ENCODE results near the gene CABLES2. TPM values are rescaled to one million over a fixed set of nuclear protein-coding genes. Genes with fewer than 3 reads are reported as not detected.
A peak's percentile ranks its signal among the peaks of the same experiment; 100 is the strongest.

The CABLES2 gene
- total RNA-seq, 6 experiments from 2014 or later, result 1.4 to 2.9 (median 2.5) TPM

DNA sequence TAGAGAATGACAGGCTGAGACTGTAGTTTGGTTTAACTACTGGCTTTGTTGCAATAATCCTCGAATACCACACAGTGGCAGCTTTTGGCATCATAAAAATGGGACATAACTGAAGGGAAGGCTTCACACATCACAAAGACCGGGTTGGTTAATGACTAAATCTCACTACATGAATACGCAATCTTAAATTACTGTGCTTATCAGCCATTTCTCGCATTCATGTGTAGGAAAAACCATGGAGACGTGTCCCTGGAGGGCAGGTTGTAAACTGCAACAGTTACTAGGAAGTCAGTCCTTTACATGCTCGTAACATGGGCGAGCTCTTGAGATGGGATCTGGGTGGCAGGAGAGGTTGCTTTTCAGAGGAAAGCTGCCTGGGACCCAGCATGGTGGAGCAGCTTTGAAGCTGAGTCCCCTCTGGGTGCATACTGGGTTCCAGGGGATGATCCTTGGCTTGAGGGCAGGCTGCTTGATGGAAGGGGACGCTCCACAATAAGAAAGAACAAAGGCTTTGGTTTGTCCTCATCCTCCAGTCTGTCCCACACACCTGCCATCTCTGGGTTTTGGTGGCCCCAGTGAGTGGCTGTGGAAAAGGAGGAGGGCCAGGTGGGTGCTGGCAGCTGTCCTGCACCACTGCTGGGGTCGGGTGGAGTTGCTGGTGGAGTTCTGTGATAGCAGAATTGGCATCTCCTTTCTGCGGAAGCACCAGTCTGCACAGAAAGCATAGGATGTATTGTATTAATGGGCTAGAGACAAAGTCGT is 18.1 kb downstream of the CABLES2 start:
- H3K36me3 ChIP-seq, result peaks cover 0 to 10% (median 0%) of the 10 kb centered on the region in 4 donors
- H3K27me3 ChIP-seq, result no peaks in the 10 kb centered on the region
- no peak overlapping the region for H3K27ac ChIP-seq
- intact Hi-C loops (cut with DNase I), result no loop called here
- H3K4me3 ChIP-seq, result no peak overlapping the region
- ATAC-seq, result no peak
- H3K4me1 ChIP-seq, result peaks cover 0 to 34% (median 7%) of the 10 kb centered on the region in 4 donors
- DNase-seq, result no peak
- WGBS (ENCODE audit: insufficient coverage, low coverage, low lambda C conversion rate, missing lambda C conversion rate), result 78% methylated on average over 8 of the region's 11 CpGs
- TF ChIP-seq, protein P1, sequence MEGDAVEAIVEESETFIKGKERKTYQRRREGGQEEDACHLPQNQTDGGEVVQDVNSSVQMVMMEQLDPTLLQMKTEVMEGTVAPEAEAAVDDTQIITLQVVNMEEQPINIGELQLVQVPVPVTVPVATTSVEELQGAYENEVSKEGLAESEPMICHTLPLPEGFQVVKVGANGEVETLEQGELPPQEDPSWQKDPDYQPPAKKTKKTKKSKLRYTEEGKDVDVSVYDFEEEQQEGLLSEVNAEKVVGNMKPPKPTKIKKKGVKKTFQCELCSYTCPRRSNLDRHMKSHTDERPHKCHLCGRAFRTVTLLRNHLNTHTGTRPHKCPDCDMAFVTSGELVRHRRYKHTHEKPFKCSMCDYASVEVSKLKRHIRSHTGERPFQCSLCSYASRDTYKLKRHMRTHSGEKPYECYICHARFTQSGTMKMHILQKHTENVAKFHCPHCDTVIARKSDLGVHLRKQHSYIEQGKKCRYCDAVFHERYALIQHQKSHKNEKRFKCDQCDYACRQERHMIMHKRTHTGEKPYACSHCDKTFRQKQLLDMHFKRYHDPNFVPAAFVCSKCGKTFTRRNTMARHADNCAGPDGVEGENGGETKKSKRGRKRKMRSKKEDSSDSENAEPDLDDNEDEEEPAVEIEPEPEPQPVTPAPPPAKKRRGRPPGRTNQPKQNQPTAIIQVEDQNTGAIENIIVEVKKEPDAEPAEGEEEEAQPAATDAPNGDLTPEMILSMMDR (IDR thresholded peaks at IDR 0.05), result peak in 1 of 4 donors; percentile 3
- no peak for TF ChIP-seq POLR2A (IDR thresholded peaks at IDR 0.05)
- no peaks in the 10 kb centered on the region for H3K9me3 ChIP-seq

DNA sequence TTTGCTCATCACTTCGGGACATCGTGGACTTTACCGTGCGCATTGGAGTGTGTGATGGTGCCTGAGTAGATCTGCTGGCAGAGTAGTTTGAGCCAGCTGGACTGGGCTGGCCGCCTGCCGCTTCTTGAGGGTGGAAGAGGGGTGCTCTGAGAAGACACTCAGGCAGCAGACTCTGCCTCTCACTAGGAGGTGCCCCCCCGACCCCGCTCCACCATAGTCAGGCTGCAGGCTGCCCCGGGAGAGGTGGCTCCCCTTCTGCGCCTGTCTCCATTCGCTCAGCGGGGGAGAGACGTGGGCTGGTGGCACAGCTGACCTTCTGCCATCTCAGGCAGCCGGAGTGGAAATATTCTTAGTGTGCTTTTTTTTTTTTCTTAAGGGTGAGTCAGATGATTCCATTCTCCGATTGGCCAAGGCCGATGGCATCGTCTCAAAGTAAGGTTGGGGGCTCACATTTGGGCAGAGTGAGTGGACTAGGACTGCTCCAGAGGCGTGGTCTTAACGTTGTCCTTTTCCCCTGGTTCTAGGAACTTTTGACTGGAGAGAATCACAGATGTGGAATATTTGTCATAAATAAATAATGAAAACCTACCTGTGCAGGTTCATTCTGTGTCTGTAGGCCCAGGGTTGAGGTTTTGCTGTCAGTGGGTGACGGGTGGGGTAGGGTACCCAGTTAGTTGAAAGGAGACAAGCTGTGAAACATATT is 19.0 kb downstream of the CABLES2 start:
- intact Hi-C loops (cut with DNase I), result no loop called here
- Histone ChIP-seq H3K9me3 (no peaks in the 10 kb centered on the region), H3K27me3 (no peaks in the 10 kb centered on the region), H3K4me3 (peak overlapping the region; percentile 97 to 99 (median 99)), H3K27ac (no peak overlapping the region), H3K4me1 (peaks cover 0 to 34% (median 7%) of the 10 kb centered on the region in 4 donors), H3K36me3 (peaks cover 0 to 10% (median 0%) of the 10 kb centered on the region in 4 donors)
- 62% methylated on average over 17 of the region's 20 CpGs for WGBS (ENCODE audit: insufficient coverage, low coverage, low lambda C conversion rate, missing lambda C conversion rate)
- TF ChIP-seq, protein P1 (IDR thresholded peaks at IDR 0.05), result no peak
- no peak for TF ChIP-seq POLR2A (IDR thresholded peaks at IDR 0.05)
- DNase-seq (no peak), ATAC-seq (no peak)

DNA sequence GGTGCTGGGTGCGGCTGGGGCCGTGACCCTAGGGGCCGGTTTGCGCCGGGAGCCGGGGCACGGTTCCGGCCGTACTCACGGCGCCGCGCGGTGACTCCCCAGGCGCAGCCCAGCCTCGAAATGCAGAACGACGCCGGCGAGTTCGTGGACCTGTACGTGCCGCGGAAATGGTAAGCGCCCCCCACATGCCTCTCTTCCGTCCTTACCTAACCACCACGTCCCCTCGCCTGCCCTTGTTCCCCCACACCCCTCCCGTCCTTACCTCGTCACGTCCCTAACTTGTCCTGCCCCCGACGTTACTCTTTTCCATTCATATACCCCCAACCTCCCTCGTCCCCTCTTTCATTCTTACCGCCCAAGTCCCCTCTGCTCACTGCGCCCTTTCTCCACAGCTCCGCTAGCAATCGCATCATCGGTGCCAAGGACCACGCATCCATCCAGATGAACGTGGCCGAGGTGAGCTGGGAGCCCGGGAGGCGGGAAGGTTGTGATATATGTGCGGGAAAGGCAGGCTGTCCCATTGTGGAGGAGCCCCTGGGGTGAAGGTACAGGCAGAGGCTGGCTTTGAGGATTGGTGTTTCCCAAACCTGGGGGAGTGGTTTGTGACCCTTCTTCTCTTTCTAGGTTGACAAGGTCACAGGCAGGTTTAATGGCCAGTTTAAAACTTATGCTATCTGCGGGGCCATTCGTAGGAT is 19.7 kb downstream of the CABLES2 start:
- intact Hi-C loops (cut with DNase I), result no loop called here
- no peaks in the 10 kb centered on the region for H3K27me3 ChIP-seq
- TF ChIP-seq POLR2A (IDR thresholded peaks at IDR 0.05), result no peak
- WGBS (ENCODE audit: insufficient coverage, low coverage, low lambda C conversion rate, missing lambda C conversion rate), result under 1% methylated on average over 25 of the region's 47 CpGs
- H3K4me3 ChIP-seq, result peak overlapping the region; percentile 97 to 99 (median 99)
- H3K9me3 ChIP-seq, result no peaks in the 10 kb centered on the region
- no peak for ATAC-seq
- DNase-seq, result no peak
- peaks cover 0 to 34% (median 7%) of the 10 kb centered on the region in 4 donors for H3K4me1 ChIP-seq
- peak overlapping the region; percentile 15 to 94 (median 93) for H3K27ac ChIP-seq
- H3K36me3 ChIP-seq, result peaks cover 0 to 10% (median 0%) of the 10 kb centered on the region in 4 donors

DNA sequence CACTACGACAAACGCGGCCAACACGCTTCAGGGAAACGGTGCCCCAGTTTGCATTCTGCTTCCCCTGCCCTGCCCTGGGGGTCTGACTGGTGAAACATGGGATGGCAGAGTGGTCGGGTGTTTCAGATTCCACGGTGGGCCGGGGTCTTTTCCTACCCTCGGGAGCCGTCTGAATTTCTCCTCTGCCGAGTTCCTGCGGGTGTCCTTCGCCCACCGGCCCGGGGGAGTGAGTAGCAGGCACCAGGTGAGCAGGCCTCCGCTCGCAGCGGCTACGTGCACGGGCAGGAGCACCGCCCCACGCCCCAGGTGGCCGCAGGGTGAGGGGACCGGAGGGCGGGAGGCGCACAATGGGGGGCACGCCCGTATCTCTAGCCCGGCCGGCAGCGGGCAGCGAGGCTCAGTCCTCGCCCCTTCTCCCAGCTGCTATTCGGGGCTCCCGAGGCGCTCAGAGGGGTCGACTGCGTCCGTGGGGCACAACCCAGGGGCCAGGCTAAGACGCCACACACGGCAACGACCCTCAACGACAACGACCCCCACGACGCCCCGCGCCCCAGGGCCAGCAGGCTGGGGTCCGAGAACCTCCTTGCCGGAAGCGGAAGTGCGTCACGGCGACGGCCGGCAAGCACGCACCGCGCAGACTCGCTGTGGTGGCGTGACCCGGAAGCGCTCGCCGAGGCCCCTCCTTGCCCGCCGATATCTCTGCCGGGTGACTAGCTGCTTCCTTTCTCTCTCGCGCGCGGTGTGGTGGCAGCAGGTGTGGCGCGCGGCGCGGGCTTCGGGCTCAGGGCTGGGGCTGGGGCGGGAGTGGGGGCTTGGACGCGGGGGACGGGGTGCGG is 20.5 kb downstream of the CABLES2 start, which contains the start of gene RPS21:
RPS21 (plus strand) TSS at position 721 of the 836 bp plus-strand sequence. CDS start 236 bp downstream, outside the sequence.
- no peaks in the 10 kb centered on the region for H3K27me3 ChIP-seq

More for the DNA sequence above, 20.5 kb downstream of the CABLES2 start, which contains the start of gene RPS21:
- Histone ChIP-seq H3K36me3 (peaks cover 0 to 10% (median 0%) of the 10 kb centered on the region in 4 donors), H3K4me3 (peak within 1 kb of the TSS; percentile 97 to 99 (median 99)), H3K4me1 (peaks cover 0 to 28% (median 7%) of the 10 kb centered on the region in 4 donors), H3K9me3 (no peaks in the 10 kb centered on the region), H3K27ac (peak within 1 kb of the TSS; percentile 86 to 94 (median 93))
- peak; percentile 95 to 96 (median 95) for DNase-seq
- WGBS (ENCODE audit: insufficient coverage, low coverage, low lambda C conversion rate, missing lambda C conversion rate), result 0% methylated on average over 11 of the region's 83 CpGs
- TF ChIP-seq, protein P1 (IDR thresholded peaks at IDR 0.05), result no peak
- TF ChIP-seq POLR2A (IDR thresholded peaks at IDR 0.05), result peak; percentile 74
- ATAC-seq, result peak; percentile 81 to 91 (median 86)
- intact Hi-C loops (cut with DNase I), result no loop called here
